ENCODE measurements around the gene PPIG. TPM values are rescaled to one million over a fixed set of nuclear protein-coding genes. Genes with fewer than 3 reads are reported as not detected.
A peak's percentile ranks its signal among the peaks of the same experiment; 100 is the strongest.
"Not testable (repeated sequence)": the region's sequence is repeated elsewhere in the genome, so short reads cannot be mapped to it uniquely, and the experiment has no call there.

PPIG gene
- total RNA-seq, result 14.7 and 23.9 TPM in 2 replicates

GRCh38 chr2:169584005-169584877 lies at the start of gene PPIG:
TSS of gene PPIG (plus strand) at chr2:169584351. CDS start at chr2:169604042, 19,691 bp downstream.
- no peak for FAIRE-seq
- no peak for TF ChIP-seq CTCF (IDR thresholded peaks at IDR 0.05; ENCODE audit: insufficient read depth, low read length, severe bottlenecking)
- peak; percentile 78 for DNase-seq (ENCODE audit: low read depth)
- Histone ChIP-seq H3K27me3 (ENCODE audit: control insufficient read depth, insufficient read depth, low read length) (no peaks in the 10 kb centered on the region), H3K36me3 (ENCODE audit: control insufficient read depth, insufficient read depth, low read length) (no peaks in the 10 kb centered on the region), H3K4me3 (ENCODE audit: low read depth, low read length) (peak within 1 kb of the TSS; percentile 84)

- not testable (repeated sequence) for H3K36me3 ChIP-seq (ENCODE audit: control insufficient read depth, insufficient read depth, low read length); FAIRE-seq; DNase-seq (ENCODE audit: low read depth); H3K27me3 ChIP-seq (ENCODE audit: control insufficient read depth, insufficient read depth, low read length); H3K4me3 ChIP-seq (ENCODE audit: low read depth, low read length)
Observed at GRCh38 chr2:169539460-169539859, 44.7 kb upstream of the PPIG start.

- H3K27me3 ChIP-seq (ENCODE audit: control insufficient read depth, insufficient read depth, low read length), result no peaks in the 10 kb centered on the region
- no peak for DNase-seq (ENCODE audit: low read depth)
- H3K4me3 ChIP-seq (ENCODE audit: low read depth, low read length), result no peak overlapping the region
- no peak for TF ChIP-seq CTCF (IDR thresholded peaks at IDR 0.05; ENCODE audit: insufficient read depth, low read length, severe bottlenecking)
- H3K36me3 ChIP-seq (ENCODE audit: control insufficient read depth, insufficient read depth, low read length), result no peaks in the 10 kb centered on the region
- FAIRE-seq, result no peak
Observed at GRCh38 chr2:169540146-169540545, 44.0 kb upstream of the PPIG start.

GRCh38 chr2:169542433-169542832 lies 41.7 kb upstream of the PPIG start:
- H3K4me3 ChIP-seq (ENCODE audit: low read depth, low read length), result no peak overlapping the region
- no peak for FAIRE-seq
- no peaks in the 10 kb centered on the region for H3K27me3 ChIP-seq (ENCODE audit: control insufficient read depth, insufficient read depth, low read length)
- DNase-seq (ENCODE audit: low read depth), result no peak
- TF ChIP-seq CTCF (IDR thresholded peaks at IDR 0.05; ENCODE audit: insufficient read depth, low read length, severe bottlenecking), result no peak
- no peaks in the 10 kb centered on the region for H3K36me3 ChIP-seq (ENCODE audit: control insufficient read depth, insufficient read depth, low read length)

GRCh38 chr2:169546756-169547155 lies 37.4 kb upstream of the PPIG start:
- no peak for DNase-seq (ENCODE audit: low read depth)
- Histone ChIP-seq H3K27me3 (ENCODE audit: control insufficient read depth, insufficient read depth, low read length) (no peaks in the 10 kb centered on the region), H3K4me3 (ENCODE audit: low read depth, low read length) (no peak overlapping the region), H3K36me3 (ENCODE audit: control insufficient read depth, insufficient read depth, low read length) (no peaks in the 10 kb centered on the region)
- TF ChIP-seq CTCF (IDR thresholded peaks at IDR 0.05; ENCODE audit: insufficient read depth, low read length, severe bottlenecking), result no peak
- no peak for FAIRE-seq

GRCh38 chr2:169561364-169561763 lies 22.8 kb upstream of the PPIG start:
- H3K4me3 ChIP-seq (ENCODE audit: low read depth, low read length), result no peak overlapping the region
- no peaks in the 10 kb centered on the region for H3K36me3 ChIP-seq (ENCODE audit: control insufficient read depth, insufficient read depth, low read length)
- FAIRE-seq, result no peak
- TF ChIP-seq CTCF (IDR thresholded peaks at IDR 0.05; ENCODE audit: insufficient read depth, low read length, severe bottlenecking), result no peak
- DNase-seq (ENCODE audit: low read depth), result no peak
- H3K27me3 ChIP-seq (ENCODE audit: control insufficient read depth, insufficient read depth, low read length), result no peaks in the 10 kb centered on the region

- H3K36me3 ChIP-seq (ENCODE audit: control insufficient read depth, insufficient read depth, low read length); FAIRE-seq; H3K27me3 ChIP-seq (ENCODE audit: control insufficient read depth, insufficient read depth, low read length); DNase-seq (ENCODE audit: low read depth); H3K4me3 ChIP-seq (ENCODE audit: low read depth, low read length): not testable (repeated sequence)
Observed at GRCh38 chr2:169562084-169562483, 22.1 kb upstream of the PPIG start.
